ENCODE data around the gene CENPU. TPM values are rescaled to one million over a fixed set of nuclear protein-coding genes. Genes with fewer than 3 reads are reported as not detected.
"Not testable (repeated sequence)": the region's sequence is repeated elsewhere in the genome, so short reads cannot be mapped to it uniquely, and the experiment has no call there.

Gene CENPU
- total RNA-seq, 2 donors from 2014 or later: 69.9 to 96.2 TPM

- Histone ChIP-seq H3K4me1 (ENCODE audit: control insufficient read depth, insufficient read depth, low read length) (no peaks in the 10 kb centered on the region), H3K27me3 (ENCODE audit: control insufficient read depth, insufficient read depth, low read length, poor library complexity, severe bottlenecking) (no peaks in the 10 kb centered on the region), H3K9me3 (ENCODE audit: control insufficient read depth, low read length) (no peaks in the 10 kb centered on the region), H3K9ac (ENCODE audit: extremely low read depth, low read length, poor library complexity, severe bottlenecking) (no peak overlapping the region), H3K27ac (ENCODE audit: low read depth, low read length) (no peak overlapping the region), H3K4me3 (ENCODE audit: low read length) (no peak overlapping the region), H3K36me3 (ENCODE audit: control insufficient read depth, insufficient read depth, low read length) (peaks cover 5% of the 10 kb centered on the region)
- no peaks in the 10 kb centered on the region for H3K9me3 Mint-ChIP-seq
- H3K4me3 Mint-ChIP-seq: no peak overlapping the region
- DNase-seq: peak; percentile 71
- no peaks in the 10 kb centered on the region for H3K27me3 Mint-ChIP-seq (ENCODE audit: insufficient read depth)
- peaks cover 28% of the 10 kb centered on the region for H3K36me3 Mint-ChIP-seq (ENCODE audit: low read depth)
- peaks cover 4% of the 10 kb centered on the region for H3K4me1 Mint-ChIP-seq
- H3K27ac Mint-ChIP-seq: peak overlapping the region; percentile 2
- WGBS, 2 experiments (ENCODE audit: insufficient coverage in 1 of 2, insufficient read length in 1 of 2): 40 to 69% methylated on average over 3 to 6 of the region's 6 CpGs
- TF ChIP-seq CTCF (conservative IDR thresholded peaks at IDR 0.05): no peak
Measured at GRCh38 chr4:184664445-184665210, 69.3 kb downstream of the CENPU start.

- Histone ChIP-seq H3K27me3 (ENCODE audit: control insufficient read depth, insufficient read depth, low read length, poor library complexity, severe bottlenecking) (no peaks in the 10 kb centered on the region), H3K27ac (ENCODE audit: low read depth, low read length) (no peak overlapping the region), H3K36me3 (ENCODE audit: control insufficient read depth, insufficient read depth, low read length) (peaks cover 5% of the 10 kb centered on the region), H3K4me3 (ENCODE audit: low read length) (no peak overlapping the region), H3K9me3 (ENCODE audit: control insufficient read depth, low read length) (no peaks in the 10 kb centered on the region), H3K4me1 (ENCODE audit: control insufficient read depth, insufficient read depth, low read length) (no peaks in the 10 kb centered on the region), H3K9ac (ENCODE audit: extremely low read depth, low read length, poor library complexity, severe bottlenecking) (no peak overlapping the region)
- no peak overlapping the region for H3K27ac Mint-ChIP-seq
- no peaks in the 10 kb centered on the region for H3K9me3 Mint-ChIP-seq
- no peaks in the 10 kb centered on the region for H3K4me1 Mint-ChIP-seq
- DNase-seq: no peak
- H3K27me3 Mint-ChIP-seq (ENCODE audit: insufficient read depth): no peaks in the 10 kb centered on the region
- no peak for TF ChIP-seq CTCF (conservative IDR thresholded peaks at IDR 0.05)
- H3K4me3 Mint-ChIP-seq: no peak overlapping the region
- WGBS, 2 experiments (ENCODE audit: insufficient coverage in 1 of 2, insufficient read length in 1 of 2): no CpG with 5 or more reads among the region's 1 CpG
- H3K36me3 Mint-ChIP-seq (ENCODE audit: low read depth): peaks cover 25% of the 10 kb centered on the region
Measured at GRCh38 chr4:184662236-184662635, 71.7 kb downstream of the CENPU start.

GRCh38 chr4:184660978-184661377 lies 72.9 kb downstream of the CENPU start:
- Mint-ChIP-seq H3K4me1 (no peaks in the 10 kb centered on the region), H3K9me3 (no peaks in the 10 kb centered on the region), H3K27ac (no peak overlapping the region), H3K36me3 (ENCODE audit: low read depth) (peaks cover 19% of the 10 kb centered on the region), H3K27me3 (ENCODE audit: insufficient read depth) (no peaks in the 10 kb centered on the region), H3K4me3 (no peak overlapping the region)
- Histone ChIP-seq H3K27me3 (ENCODE audit: control insufficient read depth, insufficient read depth, low read length, poor library complexity, severe bottlenecking) (no peaks in the 10 kb centered on the region), H3K9me3 (ENCODE audit: control insufficient read depth, low read length) (no peaks in the 10 kb centered on the region), H3K36me3 (ENCODE audit: control insufficient read depth, insufficient read depth, low read length) (peaks cover 5% of the 10 kb centered on the region), H3K4me3 (ENCODE audit: low read length) (no peak overlapping the region), H3K4me1 (ENCODE audit: control insufficient read depth, insufficient read depth, low read length) (no peaks in the 10 kb centered on the region), H3K9ac (ENCODE audit: extremely low read depth, low read length, poor library complexity, severe bottlenecking) (no peak overlapping the region), H3K27ac (ENCODE audit: low read depth, low read length) (no peak overlapping the region)
- no peak for DNase-seq
- TF ChIP-seq CTCF (conservative IDR thresholded peaks at IDR 0.05): no peak

- not testable (repeated sequence) for H3K27ac Mint-ChIP-seq; H3K27ac ChIP-seq (ENCODE audit: low read depth, low read length); H3K27me3 Mint-ChIP-seq (ENCODE audit: insufficient read depth); DNase-seq; H3K4me1 ChIP-seq (ENCODE audit: control insufficient read depth, insufficient read depth, low read length); H3K4me1 Mint-ChIP-seq; H3K9me3 ChIP-seq (ENCODE audit: control insufficient read depth, low read length); H3K9ac ChIP-seq (ENCODE audit: extremely low read depth, low read length, poor library complexity, severe bottlenecking); H3K4me3 Mint-ChIP-seq; H3K27me3 ChIP-seq (ENCODE audit: control insufficient read depth, insufficient read depth, low read length, poor library complexity, severe bottlenecking); H3K4me3 ChIP-seq (ENCODE audit: low read length); H3K36me3 ChIP-seq (ENCODE audit: control insufficient read depth, insufficient read depth, low read length); H3K9me3 Mint-ChIP-seq
- H3K36me3 Mint-ChIP-seq (ENCODE audit: low read depth): peaks cover 19% of the 10 kb centered on the region
- 96 to 100% methylated on average over 3 to 6 of the region's 9 CpGs for WGBS, 2 experiments (ENCODE audit: insufficient coverage in 1 of 2, insufficient read length in 1 of 2)
Measured at GRCh38 chr4:184657820-184658219, 76.1 kb downstream of the CENPU start.

All from endodermal cell (in vitro differentiated cells).